NCI-H2196 (cell line): ENCODE data around the gene TOPORS.
A peak's percentile ranks its signal among the peaks of the same experiment; 100 is the strongest.
"Not testable (repeated sequence)": the region's sequence is repeated elsewhere in the genome, so short reads cannot be mapped to it uniquely, and the experiment has no call there.

ENCODE experiments used
- DNase-seq: peaks from one replicate; lab custom pipeline; 2025; ENCODE audit not compliant: unreplicated experiment; lab: John Stamatoyannopoulos, UW

The TOPORS gene

DNA sequence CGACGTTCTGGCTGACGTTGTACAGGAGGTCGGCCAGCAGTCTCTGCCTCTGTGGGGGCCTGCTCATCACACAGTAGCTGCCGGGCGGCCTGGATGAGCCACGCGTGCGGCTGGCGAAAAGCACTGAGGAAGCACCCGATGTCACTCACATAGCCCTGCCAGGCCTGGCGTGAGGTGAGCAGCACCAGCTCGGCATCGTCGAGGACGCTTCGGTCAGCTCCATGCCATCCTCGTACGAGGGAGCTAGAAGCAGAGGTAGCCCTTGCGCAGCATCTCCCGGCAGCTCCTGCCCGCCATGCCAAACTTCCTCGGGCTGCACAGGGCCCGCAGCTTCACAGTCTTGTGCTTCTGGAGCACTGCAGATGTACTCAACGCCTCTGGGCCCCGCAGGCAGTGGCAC is 14.4 kb upstream of the TOPORS start:
- DNase-seq, result no peak

DNA sequence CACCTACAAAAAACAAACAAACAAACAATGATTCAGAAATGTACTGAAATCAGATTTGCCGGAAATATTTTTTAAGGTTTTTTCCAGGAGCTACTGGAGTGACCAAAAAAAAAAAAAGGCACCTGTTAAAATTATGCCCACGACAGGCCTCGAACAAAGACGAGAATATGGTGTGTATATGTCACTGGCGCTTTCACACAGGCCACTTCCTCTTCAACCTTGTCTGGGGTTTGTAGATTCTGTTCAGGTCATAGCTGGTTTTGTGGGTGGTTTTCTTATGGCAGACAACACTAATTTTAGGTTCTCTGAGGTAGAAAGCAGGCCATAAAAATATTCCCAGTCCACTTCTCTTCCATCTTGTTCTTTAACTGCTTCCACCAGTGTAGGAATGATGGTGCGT is 13.6 kb upstream of the TOPORS start:
- DNase-seq, result no peak

DNA sequence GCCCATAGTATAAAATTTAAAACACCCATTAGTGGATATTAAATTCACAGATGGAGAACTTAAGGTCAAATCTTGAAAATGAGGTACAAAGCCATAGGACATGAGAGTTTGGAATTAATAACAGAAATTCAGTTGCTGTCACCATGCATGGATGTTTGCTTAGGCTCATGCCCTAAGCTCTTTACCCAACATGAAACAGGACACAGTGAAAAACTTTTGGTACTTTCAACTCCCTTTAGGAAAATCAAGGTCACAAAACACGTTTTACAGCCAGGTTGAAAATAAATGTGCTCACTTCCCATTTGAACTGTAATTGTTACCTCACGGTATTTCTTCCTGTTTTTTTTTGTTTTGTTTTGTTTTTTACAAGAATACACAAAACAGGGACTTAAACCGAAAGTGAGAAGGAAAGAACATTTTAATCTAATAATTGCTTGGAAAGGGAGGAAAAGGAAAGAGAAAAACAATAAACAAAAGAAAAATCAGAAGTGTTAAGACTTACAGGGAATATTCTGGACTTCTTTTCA is 6.1 kb upstream of the TOPORS start:
- no peak for DNase-seq

DNA sequence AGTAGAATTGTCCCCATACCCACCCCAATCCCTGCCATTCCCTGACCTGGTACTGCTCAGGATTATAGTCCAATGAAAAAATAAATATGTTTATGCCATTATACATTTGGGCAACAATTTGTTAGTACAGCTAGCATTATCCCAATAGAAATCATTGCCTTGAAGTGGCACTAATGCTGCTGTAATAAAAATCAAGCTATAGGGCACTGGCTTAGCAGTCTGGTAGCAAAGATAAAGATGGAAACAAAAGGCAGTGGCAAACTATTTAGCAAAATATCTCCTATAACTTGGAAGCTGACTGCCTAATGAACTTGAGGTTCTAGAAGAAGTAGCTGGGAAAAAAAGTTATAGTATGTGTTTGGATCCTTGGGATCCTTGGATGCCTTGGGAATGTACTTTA is 2.2 kb upstream of the TOPORS start:
- no peak for DNase-seq

DNA sequence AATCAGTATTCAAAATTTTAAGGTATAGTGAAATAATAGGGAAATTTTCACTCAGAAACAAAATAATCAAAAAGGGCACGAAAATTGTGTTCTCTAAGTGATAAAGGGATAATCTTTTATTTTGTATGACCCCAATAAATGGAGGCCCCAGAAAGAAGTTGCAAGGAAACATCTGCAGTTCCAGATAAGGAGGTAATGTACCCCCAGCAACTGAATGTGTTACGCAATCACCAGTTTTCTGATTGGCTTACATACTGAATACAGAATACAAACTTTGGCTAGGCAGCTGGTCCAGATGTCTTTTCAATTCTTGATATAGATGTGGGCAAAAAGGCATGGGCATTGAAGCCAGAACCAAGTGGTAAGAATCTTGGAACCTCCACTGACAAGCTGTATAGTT is 1.7 kb upstream of the TOPORS start:
- no peak for DNase-seq

DNA sequence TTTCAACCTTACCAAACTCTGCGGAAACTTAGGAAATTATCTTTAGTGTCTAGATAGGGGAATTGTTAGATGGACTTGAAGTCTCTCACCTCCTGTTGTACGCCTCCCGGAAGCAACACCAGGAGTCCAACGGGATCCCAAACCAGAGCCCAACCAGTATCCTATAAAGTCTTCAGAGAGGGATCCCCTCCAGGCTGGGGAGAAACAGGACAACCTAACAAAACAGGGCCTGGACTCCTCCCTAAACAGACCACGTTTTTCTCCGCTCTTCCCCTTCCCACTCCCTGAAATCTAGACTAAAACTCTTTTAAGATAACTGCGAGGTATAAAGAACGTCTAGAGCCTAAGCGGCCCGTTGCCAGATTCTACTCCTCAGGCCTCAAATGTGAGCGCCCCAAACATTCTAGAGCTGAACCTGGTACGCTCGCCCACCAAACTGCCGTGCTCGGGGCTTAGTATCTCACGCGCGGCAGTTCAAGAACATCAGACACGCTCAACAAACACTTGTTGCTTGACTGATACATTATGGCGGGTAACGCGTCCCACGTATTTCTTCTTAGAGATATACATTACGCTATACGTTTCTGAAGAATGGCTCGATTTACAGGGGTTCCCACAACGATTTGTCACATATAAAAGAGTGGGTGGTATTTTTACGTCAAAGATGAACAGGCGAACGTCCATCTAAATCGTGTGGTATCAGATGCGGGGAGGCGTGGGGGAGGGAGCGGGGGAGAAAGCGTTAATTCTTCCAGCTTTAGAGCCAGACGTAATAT is 922 bp downstream of the TOPORS start:
- peak; percentile 54 for DNase-seq

DNA sequence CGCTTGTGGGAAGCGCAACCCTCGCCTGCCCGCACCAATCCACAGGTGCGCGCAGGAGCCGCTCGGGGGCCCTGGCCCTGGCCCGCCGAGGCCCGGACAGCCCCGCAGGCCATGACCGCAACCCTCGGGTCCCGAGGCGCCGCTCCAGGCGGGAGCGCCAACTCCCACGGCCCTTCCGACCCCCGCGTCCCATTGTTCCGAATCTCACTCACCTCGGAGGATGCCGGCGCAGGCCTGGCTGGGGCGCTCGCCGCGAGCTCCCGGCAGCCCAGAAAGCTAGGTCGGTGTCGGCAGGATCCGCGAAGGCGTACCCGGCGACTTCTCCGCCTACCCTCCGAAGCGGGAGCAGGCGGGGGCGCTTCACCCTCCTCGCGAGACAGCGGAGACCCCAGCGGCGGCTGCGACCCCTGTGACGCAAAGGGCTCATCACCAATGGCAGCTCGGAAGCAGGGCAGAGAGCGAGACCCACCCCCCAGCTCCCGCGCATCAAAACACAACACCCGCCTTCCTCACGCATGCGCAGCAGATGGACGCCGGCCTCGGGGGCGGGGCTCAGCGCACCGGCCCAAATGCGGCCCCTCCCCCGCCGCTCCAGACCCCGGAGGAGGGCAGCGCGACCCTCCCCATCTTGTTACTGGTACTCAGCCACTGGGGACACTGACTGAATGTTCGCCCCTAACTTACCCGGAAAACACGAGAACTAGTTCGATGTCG is 1.7 kb downstream of the TOPORS start:
- peak; percentile 83 for DNase-seq

DNA sequence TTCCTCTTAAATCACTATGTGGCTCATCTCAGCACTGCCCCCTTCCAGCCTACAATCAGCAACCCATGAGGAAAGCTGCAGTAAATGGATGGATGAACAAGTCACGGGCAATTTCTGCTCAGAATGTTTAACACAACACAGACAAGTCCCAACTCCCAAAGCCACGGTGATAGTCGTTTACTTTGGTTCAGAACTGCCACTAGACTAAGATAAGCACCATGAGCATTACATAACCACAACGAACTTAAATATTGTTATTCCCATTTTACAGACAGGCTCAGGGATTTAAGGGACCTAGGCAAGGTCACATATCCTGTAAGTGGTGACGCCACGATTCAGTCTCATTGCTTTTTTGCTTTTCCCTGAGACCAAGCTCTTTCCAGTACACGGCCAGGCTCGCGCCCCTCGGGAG is 2.2 kb downstream of the TOPORS start:
- DNase-seq, result no peak

DNA sequence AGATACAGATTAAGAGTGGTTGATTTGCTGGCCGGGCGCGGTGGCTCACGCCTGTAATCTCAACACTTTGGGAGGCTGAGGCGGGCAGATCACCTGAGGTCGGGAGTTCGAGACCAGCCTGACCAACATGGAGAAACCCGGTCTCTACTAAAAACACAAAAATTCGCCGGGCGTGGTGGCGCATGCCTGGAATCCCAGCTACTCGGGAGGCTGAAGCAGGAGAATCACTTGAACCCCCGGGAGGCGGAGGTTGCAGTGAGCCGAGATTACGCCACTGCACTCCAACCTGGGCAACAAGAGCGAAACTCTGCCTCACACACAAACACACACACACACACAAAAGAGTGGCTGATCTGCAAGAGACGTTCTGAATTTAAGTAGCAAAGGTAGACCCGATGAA is 4.2 kb downstream of the TOPORS start:
- not testable (repeated sequence) for DNase-seq

DNA sequence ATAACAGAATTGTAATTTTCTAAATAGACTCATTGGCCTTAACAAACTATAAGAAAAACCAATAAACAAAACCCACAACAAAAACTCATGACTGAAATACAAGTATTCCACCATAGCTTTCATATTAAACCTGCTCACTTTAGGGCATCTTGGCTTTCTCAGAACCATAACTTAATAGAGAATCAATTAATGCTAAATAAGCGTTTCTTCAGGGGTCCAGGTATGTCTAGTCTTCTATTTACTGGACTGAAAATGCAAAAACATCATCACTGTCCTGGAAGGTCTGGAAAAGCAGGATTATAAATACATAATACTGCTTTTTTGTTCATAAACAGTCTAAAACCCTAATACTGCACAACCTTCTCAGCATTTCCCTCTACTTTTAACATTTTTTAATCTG is 6.5 kb downstream of the TOPORS start:
- no peak for DNase-seq

DNA sequence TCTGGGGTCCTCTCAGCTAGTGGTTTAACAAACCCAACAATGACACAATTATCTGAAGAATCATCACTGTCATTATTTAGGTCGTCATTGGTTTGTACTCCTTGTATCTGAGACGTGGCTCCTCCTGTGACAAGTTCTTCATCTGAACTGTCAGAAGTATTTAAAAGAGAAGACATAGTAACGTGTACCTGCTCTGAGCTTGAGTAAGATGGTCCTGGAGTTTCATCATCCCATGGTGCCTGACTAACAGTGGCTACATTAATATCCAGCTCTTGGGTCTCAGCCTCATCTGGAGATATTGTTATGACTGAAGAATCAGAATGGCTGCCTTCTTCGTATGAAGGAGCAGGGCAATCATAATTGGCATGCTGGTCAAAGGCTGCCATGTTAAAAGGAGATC is 9.3 kb downstream of the TOPORS start:
- DNase-seq, result no peak

DNA sequence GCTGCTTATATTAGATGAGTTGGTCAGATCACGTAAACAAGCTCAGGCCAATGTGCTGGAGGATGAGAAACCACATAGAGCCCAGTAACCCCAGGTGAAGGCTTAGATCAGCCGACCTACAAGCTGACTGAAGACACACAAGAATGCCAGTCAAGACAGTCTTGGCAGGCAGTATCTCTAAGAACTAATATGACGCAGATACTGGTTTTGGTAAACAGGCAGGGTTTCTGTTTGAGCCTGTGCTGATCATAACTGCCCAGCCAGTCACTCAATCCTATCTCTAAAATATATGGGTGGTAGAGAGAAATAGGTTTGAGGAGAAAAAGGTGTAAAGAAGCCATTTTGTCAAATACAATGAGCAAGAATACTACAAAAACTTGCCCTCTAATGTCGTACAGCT is 18.6 kb downstream of the TOPORS start:
- DNase-seq, result no peak

DNA sequence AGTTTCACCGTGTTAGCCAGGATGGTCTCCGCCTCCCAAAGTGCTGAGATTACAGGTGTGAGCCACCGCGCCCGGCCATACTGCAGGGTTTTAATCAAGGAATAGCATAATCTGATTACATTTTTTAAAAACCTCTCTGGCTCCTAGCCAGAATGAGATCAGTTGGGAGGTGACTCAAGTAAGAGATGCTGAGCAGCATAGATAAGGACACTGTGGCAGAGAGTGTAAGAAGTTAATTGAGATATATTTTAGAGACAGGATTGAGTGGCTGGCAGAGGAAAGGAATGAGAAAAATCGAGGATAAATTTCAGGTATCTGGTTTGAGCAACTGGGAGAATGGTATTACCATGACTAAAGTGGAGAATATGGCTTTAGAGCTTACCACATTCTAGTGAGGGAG is 19.1 kb downstream of the TOPORS start:
- DNase-seq, result no peak

DNA sequence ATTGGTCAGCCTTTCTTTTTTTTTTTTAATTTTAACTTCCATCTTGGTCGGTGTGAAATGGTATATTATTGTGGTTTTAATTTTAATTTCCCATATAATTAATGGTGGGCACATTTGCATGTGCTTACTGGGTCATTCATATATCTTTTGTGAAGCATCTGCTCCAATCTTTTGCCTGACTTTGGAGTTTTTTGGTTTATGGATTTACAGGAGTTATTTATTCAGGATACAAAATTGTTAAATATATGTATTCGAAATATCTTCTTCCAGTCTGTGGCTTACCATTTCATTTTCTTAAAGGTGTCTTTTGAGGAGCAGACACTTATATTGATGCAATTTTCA is 25.7 kb downstream of the TOPORS start:
- no peak for DNase-seq

DNA sequence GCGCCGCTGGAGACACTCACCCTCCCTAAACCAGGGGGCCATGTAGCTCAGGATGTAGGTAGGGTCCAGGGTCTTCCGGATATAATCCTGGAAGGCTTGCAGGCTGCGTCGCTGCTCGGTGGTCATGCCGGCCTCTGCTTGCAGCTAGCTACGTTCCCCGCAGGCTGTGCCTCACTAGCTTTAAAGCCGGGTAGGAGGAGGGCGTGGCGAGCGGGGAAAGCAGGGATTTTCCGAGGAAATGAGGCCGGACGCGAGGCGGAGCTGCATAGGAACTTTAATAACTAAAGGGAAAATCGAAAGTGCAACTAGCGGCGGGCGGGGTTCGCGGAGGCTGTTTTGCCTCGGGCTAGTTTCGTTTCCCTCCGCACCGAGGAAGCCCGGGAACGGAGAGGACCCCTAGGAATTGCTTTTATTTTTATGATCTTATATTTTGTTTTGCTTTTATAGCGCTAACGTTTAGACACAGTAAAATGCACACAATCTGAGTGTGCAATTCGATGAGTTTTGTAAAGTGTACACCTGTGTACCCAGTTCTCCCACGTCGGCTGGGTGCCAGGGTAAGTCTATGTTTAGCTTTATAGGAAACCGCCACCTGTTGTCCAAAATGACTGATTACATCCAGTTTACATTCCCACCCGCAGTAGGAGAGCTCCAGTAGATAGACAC is 26.2 kb downstream of the TOPORS start, which contains the start of gene RIGI:
RIGI (minus strand) TSS at position 156 of the 666 bp plus-strand sequence; CDS start at position 126, 30 bp downstream.
- peak; percentile 91 for DNase-seq

DNA sequence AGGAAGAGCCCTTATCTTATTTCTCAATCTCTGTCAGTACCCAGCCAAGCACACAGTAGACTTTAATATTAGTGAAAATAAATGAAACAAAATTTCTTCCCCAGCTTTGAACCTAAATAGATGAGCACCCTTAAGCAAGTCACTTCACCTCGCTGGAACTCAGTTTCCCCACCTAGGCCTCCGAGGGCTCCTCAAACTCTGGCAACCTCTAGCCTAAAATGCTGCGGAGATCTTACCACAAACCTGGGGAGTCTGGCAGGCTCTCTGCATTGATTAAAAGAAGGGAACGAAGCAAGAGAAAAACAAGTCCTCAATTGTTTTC is 26.7 kb downstream of the TOPORS start:
- DNase-seq, result no peak

DNA sequence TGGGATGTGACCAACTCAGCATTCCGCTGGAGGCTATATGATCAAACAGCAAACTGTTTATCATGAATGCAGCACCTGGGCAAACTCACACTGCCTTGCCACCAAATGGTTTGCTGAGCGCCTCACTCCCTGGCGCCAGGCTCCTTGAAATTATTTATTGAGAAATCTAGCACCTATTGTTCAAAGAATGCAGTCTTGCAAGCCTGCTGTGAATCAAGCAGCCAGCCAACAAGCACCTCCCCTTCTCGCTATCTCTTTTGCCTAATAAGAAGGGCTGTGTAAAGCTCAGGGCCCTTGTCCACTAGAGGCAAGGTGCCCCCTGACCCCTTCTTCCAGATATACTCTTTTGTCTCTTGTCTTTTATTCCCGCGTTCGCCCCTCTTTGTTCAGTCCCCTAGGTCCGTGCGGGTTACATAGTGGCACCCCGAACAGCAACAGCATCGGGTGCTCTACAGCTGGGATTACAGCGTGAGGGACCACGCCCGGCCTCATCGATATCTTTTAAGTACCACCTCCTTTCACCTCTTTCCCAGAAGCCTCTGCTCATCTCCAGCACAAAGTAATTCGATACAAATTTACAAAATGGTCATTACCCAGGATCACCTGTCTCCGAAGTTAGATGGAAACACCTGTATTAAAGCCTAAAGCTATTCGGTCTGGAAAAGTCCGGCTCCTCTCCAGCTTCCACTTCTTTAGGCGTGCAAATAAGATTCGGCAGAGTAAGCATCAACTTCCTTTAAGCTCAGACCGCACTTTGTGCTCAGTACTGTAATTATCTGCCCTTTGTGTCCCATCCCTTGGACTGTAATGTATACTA is 27.3 kb downstream of the TOPORS start:
- peak; percentile 35 for DNase-seq

DNA sequence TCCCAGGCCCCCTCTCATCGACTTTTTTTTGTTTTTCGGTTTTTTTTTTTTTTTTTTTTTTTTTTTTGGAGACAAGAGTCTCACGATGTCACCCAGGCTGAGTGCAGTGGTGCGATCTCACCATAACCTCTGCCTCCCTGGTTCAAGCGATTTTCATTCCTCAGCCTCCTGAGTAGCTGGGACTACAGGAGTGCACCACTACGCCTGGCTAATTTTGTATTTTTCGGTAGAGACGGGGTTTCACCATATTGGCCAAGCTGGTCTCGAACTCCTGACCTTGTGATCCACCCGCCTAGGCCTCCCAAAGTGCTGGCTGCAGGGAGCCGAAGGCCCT is 27.9 kb downstream of the TOPORS start:
- DNase-seq, result not testable (repeated sequence)

DNA sequence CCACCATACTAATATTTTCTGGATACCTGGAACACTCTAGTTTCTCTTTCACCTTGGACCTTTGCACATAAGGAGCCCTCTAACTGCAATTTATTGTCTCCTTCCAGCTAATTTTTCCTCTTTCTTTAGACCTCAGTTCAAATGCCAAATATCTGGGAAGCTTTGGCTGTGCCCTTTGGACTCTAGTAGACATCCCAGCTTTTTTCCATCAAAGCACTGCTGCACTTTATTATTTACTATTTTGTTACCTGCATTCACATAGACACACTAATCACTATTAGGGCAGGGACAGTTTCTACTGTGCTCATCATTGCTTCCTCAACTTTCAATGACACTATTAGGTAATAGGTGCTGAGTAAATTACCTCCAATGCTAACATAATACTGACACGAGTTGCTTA is 28.5 kb downstream of the TOPORS start:
- DNase-seq, result no peak

DNA sequence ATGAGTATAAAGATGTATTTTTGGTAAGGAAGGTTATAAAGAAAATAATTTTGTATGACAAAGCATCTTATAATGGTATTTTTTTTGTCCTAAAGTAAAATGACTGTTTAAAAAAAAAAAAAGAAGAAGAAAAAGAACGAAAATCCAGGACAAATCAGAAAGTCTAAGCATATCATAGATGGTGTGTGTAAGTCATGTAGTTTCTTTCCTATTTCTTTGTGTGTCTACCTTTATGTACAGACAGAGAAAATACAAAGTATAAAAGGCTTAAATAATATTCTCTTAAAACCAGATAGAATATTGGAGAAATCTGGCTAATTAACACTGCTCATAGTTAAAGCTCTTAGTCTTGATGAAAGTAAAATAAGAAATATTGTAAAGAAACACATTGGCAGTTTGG is 34.1 kb downstream of the TOPORS start:
- no peak for DNase-seq

DNA sequence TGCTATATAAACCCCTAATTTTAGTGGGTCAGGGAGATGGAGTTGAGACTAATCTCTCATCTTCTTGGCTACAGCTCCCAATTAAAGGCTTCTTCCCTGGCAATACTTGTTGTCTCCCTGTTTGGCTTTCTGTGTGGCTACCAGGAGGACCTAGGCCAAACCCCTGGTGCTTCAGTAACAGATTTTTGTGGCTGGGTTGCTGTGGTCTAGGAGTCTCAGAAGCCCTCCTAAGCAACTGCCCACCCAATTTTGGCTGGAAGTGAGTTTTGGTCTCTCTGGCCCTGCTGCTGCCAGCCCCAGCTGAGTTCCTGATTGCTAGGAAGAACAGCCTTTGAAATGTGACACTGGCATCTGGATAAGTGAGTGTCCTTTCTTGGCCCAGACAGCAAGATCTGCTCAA is 36.1 kb downstream of the TOPORS start:
- DNase-seq, result no peak
